Stomach (tissue), 9 donors: ENCODE results near the gene RGMA. TPM values are rescaled to one million over a fixed set of nuclear protein-coding genes. Genes with fewer than 3 reads are reported as not detected.

Experiments
- DNase-seq, 2 donors: peaks; one replicate each; pipeline versions ENCODE4 v3.0.0 to v3.0.0-alpha.2; 2013 to 2019
- H3K27ac ChIP-seq, 5 donors: fragments of 200-600 bp in 4 of 5; sonication (generic) in 4 of 5; one replicate each; pipeline ENCODE4 v1.5.1; 2013 to 2019; ENCODE audit warnings: mild to moderate bottlenecking in 1 of 5, moderate library complexity in 1 of 5
- H3K27me3 ChIP-seq, 3 donors: fragments of 200-600 bp; sonication (generic); one replicate each; pipeline ENCODE4 v1.5.1; 2017 to 2019; ENCODE audit warnings: mixed run types in 1 of 3
- H3K36me3 ChIP-seq, 4 donors: fragments of 200-600 bp; sonication (generic); 1 replicate in 3 of 4; 2 replicates in 1 of 4; pipeline ENCODE4 v1.5.1; 2016 to 2019
- H3K4me1 ChIP-seq, 4 donors: fragments of 200-600 bp; sonication (generic); one replicate each; pipeline ENCODE4 v1.5.1; 2016 to 2019
- H3K4me3 ChIP-seq, 4 donors: fragments of 200-600 bp; sonication (generic) in 3 of 4; one replicate each; pipeline ENCODE4 v1.5.1; 2016 to 2019; ENCODE audit warnings: mild to moderate bottlenecking in 1 of 4
- H3K9me3 ChIP-seq, 4 donors: fragments of 200-600 bp; sonication (generic); one replicate each; pipeline ENCODE4 v1.5.1; 2016 to 2019
- CTCF ChIP-seq, 7 experiments: fragments of 450-650 bp in 4 of 7; fragments of 200-600 bp in 3 of 7; sonication (generic) in 3 of 7; IDR thresholded peaks; one replicate each; pipeline ENCODE4 v1.5.1; 2016 to 2019; ENCODE audit warnings: antibody characterized with exemption in 7 of 7, control low read depth in 2 of 7, mild to moderate bottlenecking in 1 of 7
- EP300 ChIP-seq: sonication (generic); formaldehyde crosslinking; IDR thresholded peaks from one replicate; pipeline ENCODE4 v1.6.1; 2017; ENCODE audit warnings: antibody characterized with exemption
- POLR2A ChIP-seq, 4 donors: fragments of 450-650 bp; IDR thresholded peaks; one replicate each; pipeline ENCODE4 v1.6.1; 2016; ENCODE audit warnings: antibody characterized with exemption in 4 of 4, control low read depth in 2 of 4, mild to moderate bottlenecking in 1 of 4, moderate library complexity in 1 of 4
- POLR2AphosphoS5 ChIP-seq, 3 donors: sonication (generic); formaldehyde crosslinking; IDR thresholded peaks; one replicate each; pipeline ENCODE4 v1.6.1; 2016; ENCODE audit warnings: antibody characterized with exemption in 3 of 3
- WGBS, 5 donors: extraction: QIAGEN DNeasy Blood & Tissue Kit in 3 of 5; methylation state at CpG; one replicate each; pipeline versions ENCODE4 v1.1.5 to v1.1.7; 2013 to 2018; 5-methylcytosine and 5-hydroxymethylcytosine counted together
- intact Hi-C: fragments of 100-400 bp; cut with DNase I; formaldehyde crosslinking; loops from one replicate; pipeline ENCODE4 v1.15.1; 2023; ENCODE audit warnings: low total_unique reads
- polyA plus RNA-seq, 3 donors: library from polyadenylated mRNA; stranded (reverse); fragments of 200-250 nt; gene quantifications; one replicate each; pipeline ENCODE4 v1.2.3, GENCODE V29; 2013
- total RNA-seq, 5 donors: library from RNA; depleted of rRNA; stranded (reverse); fragments of >200 nt; gene quantifications; one replicate each; pipeline versions ENCODE4 v1.1.0 to v1.2.3, GENCODE V29; 2014 to 2016
- donor health status: healthy with polysubstance abuse.
- donor health status: Bipolar disorder and iron deficiency.
- donor health status: healthy.

The RGMA gene
- total and polyA plus RNA-seq, 8 donors = 1.7 to 64.2 (median 16.1) TPM

GRCh38 chr15:93025625-93025982, 63.4 kb downstream of the RGMA start:
- Histone ChIP-seq H3K9me3 (no peaks in the 10 kb centered on the region), H3K27me3 (no peaks in the 10 kb centered on the region), H3K36me3 (peaks cover 54 to 71% (median 70%) of the 10 kb centered on the region in 4 donors), H3K4me1 (peaks cover 31 to 60% (median 45%) of the 10 kb centered on the region in 4 donors), H3K4me3 (no peak overlapping the region), H3K27ac (peak overlapping the region in 2 of 5 donors; percentile 82 to 87)
- intact Hi-C loops = no loop called here
- TF ChIP-seq POLR2A (IDR thresholded peaks at IDR 0.05) = no peak
- TF ChIP-seq CTCF (IDR thresholded peaks at IDR 0.05) = no peak
- no peak for TF ChIP-seq POLR2AphosphoS5 (IDR thresholded peaks at IDR 0.05)
- no peak for TF ChIP-seq EP300
- 65 to 89% (median 73%) methylated on average over 1 of the region's 1 CpG for WGBS, 5 donors
- DNase-seq = no peak

- Histone ChIP-seq H3K27ac (peak overlapping the region in 2 of 5 donors; percentile 82 to 87), H3K9me3 (no peaks in the 10 kb centered on the region), H3K4me1 (peaks cover 25 to 54% (median 39%) of the 10 kb centered on the region in 4 donors), H3K27me3 (no peaks in the 10 kb centered on the region), H3K4me3 (no peak overlapping the region), H3K36me3 (peaks cover 60 to 77% (median 76%) of the 10 kb centered on the region in 4 donors)
- 82 to 88% (median 87%) methylated on average over 8 of the region's 8 CpGs for WGBS, 5 donors
- TF ChIP-seq POLR2A (IDR thresholded peaks at IDR 0.05) (no peak), CTCF (IDR thresholded peaks at IDR 0.05) (no peak)
- intact Hi-C loops = no loop called here
- DNase-seq = no peak
Measured at GRCh38 chr15:93024716-93025624, 64.0 kb downstream of the RGMA start.

- TF ChIP-seq POLR2AphosphoS5 (IDR thresholded peaks at IDR 0.05) (no peak), POLR2A (IDR thresholded peaks at IDR 0.05) (no peak), CTCF (IDR thresholded peaks at IDR 0.05) (no peak), EP300 (no peak)
- Histone ChIP-seq H3K36me3 (peaks cover 67 to 84% (median 83%) of the 10 kb centered on the region in 4 donors), H3K4me3 (no peak overlapping the region), H3K4me1 (peaks cover 18 to 47% (median 32%) of the 10 kb centered on the region in 4 donors), H3K27me3 (no peaks in the 10 kb centered on the region), H3K9me3 (no peaks in the 10 kb centered on the region), H3K27ac (peak overlapping the region in 1 of 5 donors; percentile 82)
- intact Hi-C loops = no loop called here
- no peak for DNase-seq
- 96 to 97% (median 96%) methylated on average over 10 of the region's 10 CpGs for WGBS, 5 donors
Measured at GRCh38 chr15:93024293-93024692, 64.7 kb downstream of the RGMA start.

- no peak for DNase-seq
- Histone ChIP-seq H3K27ac (no peak overlapping the region), H3K27me3 (no peaks in the 10 kb centered on the region), H3K9me3 (no peaks in the 10 kb centered on the region), H3K4me1 (peaks cover 0 to 22% (median 3%) of the 10 kb centered on the region in 4 donors), H3K4me3 (no peak overlapping the region), H3K36me3 (peaks cover 76 to 100% (median 100%) of the 10 kb centered on the region in 4 donors)
- intact Hi-C loops = no loop called here
- no peak for TF ChIP-seq CTCF (IDR thresholded peaks at IDR 0.05)
- TF ChIP-seq POLR2A (IDR thresholded peaks at IDR 0.05) = no peak
- TF ChIP-seq POLR2AphosphoS5 (IDR thresholded peaks at IDR 0.05) = no peak
- no peak for TF ChIP-seq EP300
- 94 to 98% (median 95%) methylated on average over 3 of the region's 3 CpGs for WGBS, 5 donors
Measured at GRCh38 chr15:93020976-93021772, 67.8 kb downstream of the RGMA start.
